Measurements from ENCODE around the gene EFS. TPM values are rescaled to one million over a fixed set of nuclear protein-coding genes. Genes with fewer than 3 reads are reported as not detected.

EFS gene
- total RNA-seq, 1 experiment from 2014 or later: not detected

GRCh38 chr14:23351681-23352505, 13.1 kb downstream of the EFS start:
- POLR2A ChIA-PET: no interaction called here
- Histone ChIP-seq H3K27ac (ENCODE audit: low read length) (no peak overlapping the region), H3K27me3 (ENCODE audit: control insufficient read depth, insufficient read depth, low read length) (peaks cover 11% of the 10 kb centered on the region), H3K36me3 (ENCODE audit: control insufficient read depth, insufficient read depth, low read length) (no peaks in the 10 kb centered on the region), H3K4me3 (ENCODE audit: low read depth in 2 of 2, low read length in 2 of 2) (peak overlapping the region; percentile 37 to 47), H3K4me1 (ENCODE audit: control insufficient read depth, insufficient read depth, low read length) (no peaks in the 10 kb centered on the region), H3K9me3 (ENCODE audit: control insufficient read depth, insufficient read depth, low read depth, low read length) (no peaks in the 10 kb centered on the region)
- CTCF ChIA-PET: interaction anchor here (0.7 kb wide), 1 partner anchor 12 kb away, joined by 14 read pairs; no protein-coding TSS in a partner anchor
- ATAC-seq (peak; percentile 54), DNase-seq (ENCODE audit: low read depth, low spot score) (no peak)
- in situ Hi-C loops (cut with HindIII; ENCODE audit: low pct_unique_long_range_greater_than_20kb, low sequenced_read_pairs): no loop called here
- BruUV-seq (replicated peaks): no TSS peak
- intact Hi-C loops (cut with micrococcal nuclease; ENCODE audit: unreplicated experiment): no loop called here
- no peak for TF ChIP-seq TCF7L2 (IDR thresholded peaks at IDR 0.05; ENCODE audit: low read depth, low read length)
- TF ChIP-seq CTCF (IDR thresholded peaks at IDR 0.05): peak; percentile 25; the same call in 1 of the 2 replicates

- no peaks in the 10 kb centered on the region for H3K4me1 ChIP-seq (ENCODE audit: control insufficient read depth, insufficient read depth, low read length)
- BruUV-seq (replicated peaks): no TSS peak
- no peak overlapping the region for H3K4me3 ChIP-seq (ENCODE audit: low read depth in 2 of 2, low read length in 2 of 2)
- CTCF ChIA-PET: interaction anchor here (0.7 kb wide), 1 partner anchor 117 kb away, joined by 3 read pairs; no protein-coding TSS in a partner anchor
- no peak for ATAC-seq
- POLR2A ChIA-PET: no interaction called here
- intact Hi-C loops (cut with micrococcal nuclease; ENCODE audit: unreplicated experiment) (no loop called here), in situ Hi-C loops (cut with HindIII; ENCODE audit: low pct_unique_long_range_greater_than_20kb, low sequenced_read_pairs) (no loop called here)
- DNase-seq (ENCODE audit: low read depth, low spot score): no peak
- H3K36me3 ChIP-seq (ENCODE audit: control insufficient read depth, insufficient read depth, low read length): no peaks in the 10 kb centered on the region
- H3K27me3 ChIP-seq (ENCODE audit: control insufficient read depth, insufficient read depth, low read length): peaks cover 6% of the 10 kb centered on the region
- H3K27ac ChIP-seq (ENCODE audit: low read length): no peak overlapping the region
- TF ChIP-seq REST (IDR thresholded peaks at IDR 0.05; ENCODE audit: insufficient read depth in 1 of 2, low read depth in 2 of 2, low read length in 1 of 2): no peak
- no peak for TF ChIP-seq SIN3A (IDR thresholded peaks at IDR 0.05; ENCODE audit: borderline replicate concordance, insufficient read depth, low read depth, low read length)
- TF ChIP-seq TCF7L2 (IDR thresholded peaks at IDR 0.05; ENCODE audit: low read depth, low read length): no peak
- TF ChIP-seq POLR2AphosphoS5 (IDR thresholded peaks at IDR 0.05; ENCODE audit: low read depth, low read length): no peak
- TF ChIP-seq CTCF (IDR thresholded peaks at IDR 0.05): no peak
- no peaks in the 10 kb centered on the region for H3K9me3 ChIP-seq (ENCODE audit: control insufficient read depth, insufficient read depth, low read depth, low read length)
Observed at GRCh38 chr14:23349156-23349845, 15.7 kb downstream of the EFS start.

Measured in Panc1 (cell line).